ENCODE measurements around the gene JADE2.

DNA sequence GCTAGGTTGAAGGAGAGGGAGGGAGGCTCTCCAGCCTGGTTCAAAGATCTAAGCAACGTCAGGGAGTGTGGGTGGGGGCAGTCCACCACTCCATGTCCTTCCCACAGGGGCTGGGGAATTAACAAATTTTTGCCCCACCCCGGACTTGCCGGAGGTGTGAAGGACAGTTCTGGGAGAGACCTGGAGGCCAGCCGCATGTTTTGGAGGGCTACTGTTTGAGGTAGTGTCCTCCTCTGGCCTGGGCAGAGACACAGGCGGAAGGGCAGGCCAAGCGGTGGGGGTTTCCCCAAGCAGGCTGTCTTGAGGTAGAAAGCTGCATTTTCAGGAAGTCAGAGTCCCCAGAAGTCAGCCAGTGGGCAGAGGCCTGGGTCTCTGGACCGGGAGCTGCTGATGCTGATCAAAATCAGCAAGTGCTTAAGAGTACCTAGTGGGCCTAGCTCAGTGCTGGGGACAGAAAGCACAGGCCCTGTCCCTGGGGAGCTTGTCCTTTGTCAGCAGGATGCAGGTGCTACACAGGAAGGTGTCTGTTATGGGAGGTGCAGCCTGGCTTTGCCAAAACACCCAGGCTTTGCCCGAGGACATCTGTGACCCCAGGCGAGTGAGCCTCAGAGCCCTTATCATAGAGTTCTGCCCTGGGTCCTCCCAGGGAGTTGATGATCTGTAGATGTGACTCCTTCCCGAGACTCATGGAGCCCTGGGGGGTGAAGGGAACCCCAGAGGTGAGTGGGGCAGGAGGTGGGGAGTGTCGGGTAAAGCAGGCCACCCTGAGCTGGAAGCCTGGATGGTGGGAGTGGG is 18.5 kb downstream of the JADE2 start:
- TF ChIP-seq, protein P1, sequence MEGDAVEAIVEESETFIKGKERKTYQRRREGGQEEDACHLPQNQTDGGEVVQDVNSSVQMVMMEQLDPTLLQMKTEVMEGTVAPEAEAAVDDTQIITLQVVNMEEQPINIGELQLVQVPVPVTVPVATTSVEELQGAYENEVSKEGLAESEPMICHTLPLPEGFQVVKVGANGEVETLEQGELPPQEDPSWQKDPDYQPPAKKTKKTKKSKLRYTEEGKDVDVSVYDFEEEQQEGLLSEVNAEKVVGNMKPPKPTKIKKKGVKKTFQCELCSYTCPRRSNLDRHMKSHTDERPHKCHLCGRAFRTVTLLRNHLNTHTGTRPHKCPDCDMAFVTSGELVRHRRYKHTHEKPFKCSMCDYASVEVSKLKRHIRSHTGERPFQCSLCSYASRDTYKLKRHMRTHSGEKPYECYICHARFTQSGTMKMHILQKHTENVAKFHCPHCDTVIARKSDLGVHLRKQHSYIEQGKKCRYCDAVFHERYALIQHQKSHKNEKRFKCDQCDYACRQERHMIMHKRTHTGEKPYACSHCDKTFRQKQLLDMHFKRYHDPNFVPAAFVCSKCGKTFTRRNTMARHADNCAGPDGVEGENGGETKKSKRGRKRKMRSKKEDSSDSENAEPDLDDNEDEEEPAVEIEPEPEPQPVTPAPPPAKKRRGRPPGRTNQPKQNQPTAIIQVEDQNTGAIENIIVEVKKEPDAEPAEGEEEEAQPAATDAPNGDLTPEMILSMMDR (IDR thresholded peaks at IDR 0.05; ENCODE audit: poor library complexity), result no peak
- TF ChIP-seq EZH2phosphoT487 (IDR thresholded peaks at IDR 0.05; ENCODE audit: low read depth, severe bottlenecking, unreplicated experiment) (no peak), EZH2 (IDR thresholded peaks at IDR 0.05; ENCODE audit: borderline replicate concordance) (no peak)
